HepG2 (cell line): ENCODE measurements around the gene NPTXR. TPM values are rescaled to one million over a fixed set of nuclear protein-coding genes. Genes with fewer than 3 reads are reported as not detected.

Source experiments
- ATAC-seq: fragments of 200-7000 bp; cut with Tn5 transposase; 3 replicates; pipeline ENCODE4 v1.9.1; 2020; ENCODE audit warnings: mild to moderate bottlenecking, moderate library complexity
- BruUV-seq: library from RNA; stranded (reverse); fragments of 400-500 nt; replicated peaks from 2 replicates; lab custom pipeline; 2021; lab: Mats Ljungman, UMichigan
- CTCF ChIA-PET: fragments of 300-600 bp; formaldehyde crosslinking; extraction: SDS; loops from one replicate; lab custom pipeline; 2021; ENCODE audit warnings: low total read pairs, inconsistent platforms, low intra/inter-chr PET ratio; lab: Yijun Ruan, JAX
- POLR2A ChIA-PET: fragments of 350-600 bp; sonication (Branson Sonifier 250); formaldehyde crosslinking; loops from one replicate; lab custom pipeline; 2020; ENCODE audit warnings: antibody characterized with exemption, inconsistent platforms; lab: Yijun Ruan, JAX
- DNase-seq: peaks from one replicate; pipeline ENCODE4 v3.0.0-alpha.2; 2015; ENCODE audit warnings: low spot score
- FAIRE-seq: peaks from 3 replicates; lab custom pipeline; 2011; peaks lifted over from hg19 to GRCh38; lab: Jason Lieb, UNC
- H2AFZ ChIP-seq: one replicate; pipeline ENCODE4 v1.6.1; 2011; ENCODE audit warnings: low read length, inconsistent platforms
- H3K27ac ChIP-seq: fragments of 300-600 bp; 3 replicates; pipeline ENCODE4 v1.8.0; 2011; ENCODE audit warnings: mixed run types, mild to moderate bottlenecking, mixed read lengths, low read length, inconsistent platforms; ENCODE audit not compliant: insufficient read depth; ENCODE audit errors: extremely low read length
- H3K27me3 ChIP-seq, 2 experiments: fragments of 200-600 bp in 1 of 2; 2 replicates in 1 of 2; 3 replicates in 1 of 2; pipeline versions ENCODE4 v1.6.0 to v1.8.0; 2011; ENCODE audit warnings: low read length in 2 of 2, mild to moderate bottlenecking in 2 of 2, moderate library complexity in 2 of 2, inconsistent platforms in 1 of 2; ENCODE audit not compliant: insufficient read depth in 2 of 2, control insufficient read depth in 1 of 2
- H3K36me3 ChIP-seq, 2 experiments: fragments of 200-600 bp in 1 of 2; replicated peaks in 1 of 2; 2 replicates in 1 of 2; 3 replicates in 1 of 2; pipeline versions ENCODE4 v1.5.1 to v1.8.0; 2011; ENCODE audit warnings: low read length in 2 of 2, inconsistent platforms in 1 of 2; ENCODE audit not compliant: insufficient read depth in 2 of 2, control insufficient read depth in 1 of 2
- H3K4me1 ChIP-seq: 2 replicates; pipeline ENCODE4 v1.5.1; 2012; ENCODE audit warnings: low read length, inconsistent platforms; ENCODE audit not compliant: insufficient read depth
- H3K4me2 ChIP-seq: 2 replicates; pipeline ENCODE4 v1.6.0; 2011; ENCODE audit warnings: low read depth, low read length, inconsistent platforms
- H3K4me3 ChIP-seq, 3 experiments: fragments of 200-600 bp in 1 of 3; sonication (generic), shearing (Covaris generic) in 1 of 3; replicated peaks in 1 of 3; 2 replicates each; pipeline ENCODE4 v1.5.1; 2011 to 2016; ENCODE audit warnings: low read length in 3 of 3, inconsistent platforms in 2 of 3, low read depth in 2 of 3, mild to moderate bottlenecking in 2 of 3, control low read depth in 1 of 3, mixed read lengths in 1 of 3; ENCODE audit not compliant: insufficient read depth in 1 of 3
- H3K79me2 ChIP-seq: one replicate; pipeline ENCODE4 v1.6.1; 2011; ENCODE audit warnings: low read length, inconsistent platforms; ENCODE audit not compliant: insufficient read depth
- H3K9ac ChIP-seq: 2 replicates; pipeline ENCODE4 v1.6.0; 2011; ENCODE audit warnings: mild to moderate bottlenecking, low read depth, low read length, inconsistent platforms; ENCODE audit not compliant: insufficient read depth
- H3K9me3 ChIP-seq: 2 replicates; pipeline ENCODE4 v1.5.1; 2012; ENCODE audit warnings: mild to moderate bottlenecking, low read length
- H4K20me1 ChIP-seq: 2 replicates; pipeline ENCODE4 v1.6.0; 2011; ENCODE audit warnings: inconsistent platforms, mild to moderate bottlenecking, low read length, moderate library complexity; ENCODE audit not compliant: insufficient read depth
- ATF7-NPFF ChIP-seq: sonication (generic); formaldehyde crosslinking; IDR thresholded peaks from 2 replicates; pipeline ENCODE4 v1.8.1; 2023; ENCODE audit warnings: mild to moderate bottlenecking, low read depth, missing genetic modification reagents, moderate library complexity
- BHLHE40 ChIP-seq: IDR thresholded peaks from 2 replicates; pipeline ENCODE4 v1.6.1; 2011; ENCODE audit warnings: low read length, improper control_type of control experiment
- GRHL1 ChIP-seq: sonication (generic); formaldehyde crosslinking; conservative IDR thresholded peaks from 2 replicates; pipeline ENCODE4 v1.8.0; 2022; ENCODE audit warnings: missing genetic modification reagents
- POLR2A ChIP-seq, 2 experiments: IDR thresholded peaks; 2 replicates each; pipeline ENCODE4 v1.6.1; 2011; ENCODE audit warnings: low read depth in 2 of 2, low read length in 2 of 2, mild to moderate bottlenecking in 1 of 2, moderate library complexity in 1 of 2; ENCODE audit not compliant: insufficient read depth in 1 of 2
- RXRA ChIP-seq: sonication (generic); formaldehyde crosslinking; IDR thresholded peaks from 2 replicates; pipeline ENCODE4 v1.5.1; 2020; ENCODE audit warnings: missing genetic modification reagents
- SOX5 ChIP-seq: IDR thresholded peaks from 2 replicates; pipeline ENCODE4 v1.6.1; 2016; ENCODE audit warnings: borderline replicate concordance
- SRSF4 ChIP-seq: fragments of 200-400 bp; formaldehyde crosslinking; IDR thresholded peaks from one replicate; pipeline ENCODE4 v1.6.1; 2018; ENCODE audit warnings: mild to moderate bottlenecking, low read depth, low read length, moderate library complexity; ENCODE audit not compliant: poor library complexity, severe bottlenecking
- TARDBP ChIP-seq: sonication (generic); formaldehyde crosslinking; IDR thresholded peaks from 2 replicates; pipeline ENCODE4 v1.8.0; 2022; ENCODE audit warnings: mild to moderate bottlenecking, missing genetic modification reagents
- ZMYM2 ChIP-seq: sonication (generic); formaldehyde crosslinking; IDR thresholded peaks from 2 replicates; pipeline ENCODE4 v1.8.0; 2022; ENCODE audit warnings: mild to moderate bottlenecking, missing genetic modification reagents
- ZNF251 ChIP-seq: sonication (generic); formaldehyde crosslinking; IDR thresholded peaks from 2 replicates; pipeline ENCODE4 v1.9.0; 2021; ENCODE audit warnings: mild to moderate bottlenecking, missing genetic modification reagents
- ZNF326 ChIP-seq: sonication (generic); formaldehyde crosslinking; IDR thresholded peaks from 2 replicates; pipeline ENCODE4 v1.4.0; 2020; ENCODE audit warnings: missing genetic modification reagents, borderline replicate concordance
- ZNF781 ChIP-seq: sonication (generic); formaldehyde crosslinking; IDR thresholded peaks from 2 replicates; pipeline ENCODE4 v1.5.1; 2020; ENCODE audit warnings: borderline replicate concordance, mild to moderate bottlenecking, missing genetic modification reagents; ENCODE audit errors: not compliant biosample characterization
- ZNF841 ChIP-seq: sonication (generic); formaldehyde crosslinking; IDR thresholded peaks from 2 replicates; pipeline ENCODE4 v1.8.1; 2023; ENCODE audit warnings: missing genetic modification reagents, borderline replicate concordance
- WGBS: methylation state at CpG from one replicate; pipeline ENCODE4 v1.1.6; 2017; ENCODE audit warnings: low lambda C conversion rate; 5-methylcytosine and 5-hydroxymethylcytosine counted together
- in situ Hi-C: cut with HindIII; loops from 2 replicates; pipeline ENCODE4 v1.10.0; 2017; ENCODE audit warnings: low pct_unique_long_range_greater_than_20kb; ENCODE audit not compliant: extremely low pct_ligation_motif_present
- intact Hi-C: fragments of 100-400 bp; cut with micrococcal nuclease; formaldehyde crosslinking; loops from one replicate; pipeline ENCODE4 v1.10.0; 2022; ENCODE audit not compliant: unreplicated experiment
- polyA plus RNA-seq, 8 experiments: library from polyadenylated mRNA; depleted of rRNA in 3 of 8; stranded (reverse) in 7 of 8; unstranded in 1 of 8; fragments of >200 nt; fragmentation: Illumina TruSeq in 4 of 8; extraction: Trizol in 4 of 8; gene quantifications; 2 replicates each; pipeline versions ENCODE4 v1.2.1 to v1.2.3, GENCODE V29; 2011 to 2016; ENCODE audit warnings: low read depth in 4 of 8, missing spikeins in 1 of 8, mixed read lengths in 1 of 8; ENCODE audit not compliant: insufficient read depth in 1 of 8
- total RNA-seq, 5 experiments: library from RNA; depleted of rRNA; stranded (reverse); fragments of >200 nt; fragmentation: Illumina TruSeq; extraction: Trizol; gene quantifications; 2 replicates each; pipeline ENCODE4 v1.2.3, GENCODE V29; 2016; ENCODE audit warnings: low read depth in 1 of 5
- TF ChIP-seq, protein P1 (sequence below): sonication (generic); formaldehyde crosslinking; IDR thresholded peaks from 2 replicates; pipeline ENCODE4 v1.8.0; 2022; ENCODE audit warnings: missing genetic modification reagents, low read depth, mild to moderate bottlenecking, borderline replicate concordance
- TF ChIP-seq, protein P2 (sequence below): IDR thresholded peaks from 2 replicates; pipeline ENCODE4 v1.6.1; 2016; ENCODE audit warnings: missing biosample characterization, missing genetic modification reagents, low read depth

The NPTXR gene
- total and polyA plus RNA-seq, 2 of the 13 experiments (the other 11 are each of a cell fraction or from before 2014, with no cell fraction given), result 2.6 to 4.8 TPM

- ATAC-seq (no peak), DNase-seq (no peak), FAIRE-seq (no peak)
- H2AFZ ChIP-seq, result no peak overlapping the region
- H3K9me3 ChIP-seq, result no peaks in the 10 kb centered on the region
- H3K9ac ChIP-seq, result no peak overlapping the region
- no TSS peak for BruUV-seq
- H3K27ac ChIP-seq, result no peak overlapping the region
- no peaks in the 10 kb centered on the region for H3K79me2 ChIP-seq
- no peak overlapping the region for H3K4me3 ChIP-seq
- no peaks in the 10 kb centered on the region for H3K36me3 ChIP-seq
- WGBS, result 47% methylated on average over 14 of the region's 14 CpGs
- H3K4me1 ChIP-seq, result no peaks in the 10 kb centered on the region
- CTCF ChIA-PET, result no interaction called here
- no peaks in the 10 kb centered on the region for H3K27me3 ChIP-seq
- TF ChIP-seq ZNF251 (CRISPR knock-in tag) (no peak), BHLHE40 (no peak), ATF7-NPFF (no peak), ZNF326 (CRISPR knock-in tag) (no peak), RXRA (CRISPR knock-in tag) (no peak), SOX5 (CRISPR knock-in tag) (no peak), GRHL1 (CRISPR knock-in tag) (no peak), TARDBP (CRISPR knock-in tag) (no peak), POLR2A (IDR thresholded peaks at IDR 0.05; ENCODE audit: insufficient read depth in 1 of 2, low read depth in 2 of 2, low read length in 2 of 2) (no peak), ZNF841 (CRISPR knock-in tag) (no peak), SRSF4 (no peak), ZNF781 (no peak), ZMYM2 (CRISPR knock-in tag) (no peak)
- TF ChIP-seq, protein P1, sequence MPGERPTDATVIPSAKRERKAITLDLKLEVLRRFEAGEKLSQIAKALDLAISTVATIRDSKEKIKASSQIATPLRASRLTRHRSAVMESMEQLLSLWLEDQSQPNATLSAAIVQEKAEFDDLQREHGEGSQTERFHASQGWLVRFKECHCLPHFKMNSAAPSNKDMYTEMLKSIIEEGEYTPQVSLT (CRISPR knock-in tag), result no peak
- TF ChIP-seq, protein P2, sequence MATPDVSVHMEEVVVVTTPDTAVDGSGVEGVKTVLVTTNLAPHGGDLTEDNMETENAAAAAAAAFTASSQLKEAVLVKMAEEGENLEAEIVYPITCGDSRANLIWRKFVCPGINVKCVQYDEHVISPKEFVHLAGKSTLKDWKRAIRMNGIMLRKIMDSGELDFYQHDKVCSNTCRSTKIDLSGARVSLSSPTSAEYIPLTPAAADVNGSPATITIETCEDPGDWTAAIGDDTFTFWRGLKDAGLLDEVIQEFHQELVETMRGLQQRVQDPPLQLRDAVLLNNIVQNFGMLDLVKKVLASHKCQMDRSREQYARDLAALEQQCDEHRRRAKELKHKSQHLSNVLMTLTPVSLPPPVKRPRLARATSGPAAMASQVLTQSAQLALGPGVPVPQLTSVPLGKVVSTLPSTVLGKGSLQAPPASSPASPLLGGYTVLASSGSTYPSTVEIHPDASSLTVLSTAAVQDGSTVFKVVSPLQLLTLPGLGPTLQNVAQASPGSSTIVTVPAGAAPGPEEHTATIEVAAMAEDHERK (CRISPR knock-in tag), result no peak
- in situ Hi-C loops, result no loop called here
- intact Hi-C loops, result no loop called here
- POLR2A ChIA-PET, result no interaction called here
- H4K20me1 ChIP-seq, result no peaks in the 10 kb centered on the region
- H3K4me2 ChIP-seq, result no peak overlapping the region
Measured at GRCh38 chr22:38783095-38783615, 60.7 kb downstream of the NPTXR start.
